Measurements from ENCODE around the gene TRERF1. TPM values are rescaled to one million over a fixed set of nuclear protein-coding genes. Genes with fewer than 3 reads are reported as not detected.

TRERF1 gene
- total RNA-seq, 1 donor from 2014 or later: 8.3 TPM

DNA sequence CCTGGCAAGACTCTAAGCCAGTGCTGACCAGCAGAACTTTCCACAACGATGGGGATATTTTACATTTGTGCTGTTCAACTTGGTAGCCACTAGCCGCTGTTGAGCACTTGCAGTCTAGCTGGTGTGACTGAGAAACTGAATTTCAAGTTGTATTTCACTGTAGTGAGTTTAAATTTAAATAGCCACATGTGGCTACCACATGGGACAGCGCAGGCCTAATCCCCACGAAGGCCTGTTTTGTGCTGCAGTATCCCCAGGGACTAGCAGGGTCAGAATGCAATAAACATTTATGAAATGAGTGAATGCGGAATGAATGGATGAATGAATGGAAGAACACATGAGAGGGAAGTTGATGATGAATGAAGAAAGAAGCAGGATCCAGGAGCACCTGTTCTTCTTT lies 115.8 kb downstream of the TRERF1 start:
- H3K79me2 ChIP-seq (ENCODE audit: low read depth): peaks cover 13% of the 10 kb centered on the region
- Mint-ChIP-seq H3K27me3 (ENCODE audit: insufficient read depth, low read depth) (peaks cover 5% of the 10 kb centered on the region), H3K9me3 (no peaks in the 10 kb centered on the region), H3K27ac (no peak overlapping the region), H3K4me3 (no peak overlapping the region), H3K4me1 (peaks cover 2% of the 10 kb centered on the region), H3K36me3 (no peaks in the 10 kb centered on the region)
- no peaks in the 10 kb centered on the region for H3K36me3 ChIP-seq
- H2AFZ ChIP-seq (replicated peaks): no peak overlapping the region
- DNase-seq (ENCODE audit: low spot score): no peak
- no peak overlapping the region for H3K4me3 ChIP-seq
- H3K9me3 ChIP-seq (ENCODE audit: low read depth): no peaks in the 10 kb centered on the region
- H3K9ac ChIP-seq: no peak overlapping the region
- TF ChIP-seq, protein P1, sequence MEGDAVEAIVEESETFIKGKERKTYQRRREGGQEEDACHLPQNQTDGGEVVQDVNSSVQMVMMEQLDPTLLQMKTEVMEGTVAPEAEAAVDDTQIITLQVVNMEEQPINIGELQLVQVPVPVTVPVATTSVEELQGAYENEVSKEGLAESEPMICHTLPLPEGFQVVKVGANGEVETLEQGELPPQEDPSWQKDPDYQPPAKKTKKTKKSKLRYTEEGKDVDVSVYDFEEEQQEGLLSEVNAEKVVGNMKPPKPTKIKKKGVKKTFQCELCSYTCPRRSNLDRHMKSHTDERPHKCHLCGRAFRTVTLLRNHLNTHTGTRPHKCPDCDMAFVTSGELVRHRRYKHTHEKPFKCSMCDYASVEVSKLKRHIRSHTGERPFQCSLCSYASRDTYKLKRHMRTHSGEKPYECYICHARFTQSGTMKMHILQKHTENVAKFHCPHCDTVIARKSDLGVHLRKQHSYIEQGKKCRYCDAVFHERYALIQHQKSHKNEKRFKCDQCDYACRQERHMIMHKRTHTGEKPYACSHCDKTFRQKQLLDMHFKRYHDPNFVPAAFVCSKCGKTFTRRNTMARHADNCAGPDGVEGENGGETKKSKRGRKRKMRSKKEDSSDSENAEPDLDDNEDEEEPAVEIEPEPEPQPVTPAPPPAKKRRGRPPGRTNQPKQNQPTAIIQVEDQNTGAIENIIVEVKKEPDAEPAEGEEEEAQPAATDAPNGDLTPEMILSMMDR (IDR thresholded peaks at IDR 0.05): no peak
- TF ChIP-seq EZH2 (IDR thresholded peaks at IDR 0.05) (no peak), EZH2phosphoT487 (IDR thresholded peaks at IDR 0.05) (no peak)
- no peaks in the 10 kb centered on the region for H3F3A ChIP-seq (ENCODE audit: low read depth)
- peaks cover 20% of the 10 kb centered on the region for H4K20me1 ChIP-seq (ENCODE audit: low read depth)
- no peaks in the 10 kb centered on the region for H3K27me3 ChIP-seq
- H3K27ac ChIP-seq: no peak overlapping the region
- H3K4me2 ChIP-seq: no peak overlapping the region
- no peaks in the 10 kb centered on the region for H3K4me1 ChIP-seq

DNA sequence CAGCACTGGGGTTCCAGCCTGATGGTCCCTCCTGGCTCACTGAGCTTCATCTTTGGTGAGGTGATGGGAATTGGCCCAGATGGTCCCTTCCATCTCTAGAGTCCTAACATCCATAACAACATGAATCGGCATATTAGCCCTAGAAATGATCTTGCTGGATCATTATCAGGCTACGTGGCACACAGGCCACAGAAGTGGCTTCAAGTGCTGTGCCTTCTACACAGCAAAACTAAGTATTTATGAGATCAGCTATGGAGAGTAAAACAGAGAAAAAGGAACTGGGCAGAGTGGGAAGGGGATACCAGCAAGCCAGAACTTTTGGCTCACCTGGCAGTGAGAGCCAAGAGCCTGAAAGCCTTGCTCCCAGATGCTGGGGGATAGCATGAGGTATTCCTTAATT lies 116.9 kb downstream of the TRERF1 start:
- Histone ChIP-seq H3F3A (ENCODE audit: low read depth) (no peaks in the 10 kb centered on the region), H3K27ac (no peak overlapping the region), H3K4me1 (no peaks in the 10 kb centered on the region), H2AFZ (replicated peaks) (no peak overlapping the region), H3K4me2 (no peak overlapping the region), H3K9ac (no peak overlapping the region), H3K9me3 (ENCODE audit: low read depth) (no peaks in the 10 kb centered on the region), H3K36me3 (no peaks in the 10 kb centered on the region), H3K27me3 (no peaks in the 10 kb centered on the region), H3K4me3 (no peak overlapping the region), H4K20me1 (ENCODE audit: low read depth) (peaks cover 26% of the 10 kb centered on the region), H3K79me2 (ENCODE audit: low read depth) (peaks cover 22% of the 10 kb centered on the region)
- peaks cover 2% of the 10 kb centered on the region for H3K4me1 Mint-ChIP-seq
- no peaks in the 10 kb centered on the region for H3K9me3 Mint-ChIP-seq
- peaks cover 5% of the 10 kb centered on the region for H3K27me3 Mint-ChIP-seq (ENCODE audit: insufficient read depth, low read depth)
- DNase-seq (ENCODE audit: low spot score): no peak
- no peak overlapping the region for H3K4me3 Mint-ChIP-seq
- no peaks in the 10 kb centered on the region for H3K36me3 Mint-ChIP-seq
- no peak for TF ChIP-seq EZH2 (IDR thresholded peaks at IDR 0.05)
- TF ChIP-seq EZH2phosphoT487 (IDR thresholded peaks at IDR 0.05): no peak
- TF ChIP-seq, protein P1 (IDR thresholded peaks at IDR 0.05): no peak
- no peak overlapping the region for H3K27ac Mint-ChIP-seq

DNA sequence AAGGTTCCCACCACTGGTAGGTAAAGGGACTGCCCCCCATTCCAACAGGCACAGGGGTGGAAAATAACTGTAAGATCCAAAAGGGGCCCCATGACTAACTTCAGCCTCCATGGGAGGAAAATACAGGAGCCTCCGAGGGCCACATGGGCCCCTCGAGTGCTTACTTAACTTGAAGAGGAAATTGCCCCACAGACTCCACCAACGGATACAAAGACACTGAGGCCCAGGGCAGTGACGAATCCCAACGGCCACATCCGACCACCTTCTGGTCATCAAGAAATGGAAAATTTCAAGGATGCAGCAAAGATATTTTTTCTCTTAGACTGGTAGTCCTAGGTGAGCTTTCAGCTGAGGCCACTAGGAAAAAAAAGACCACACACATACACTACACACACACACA lies 118.1 kb downstream of the TRERF1 start:
- Mint-ChIP-seq H3K27me3 (ENCODE audit: insufficient read depth, low read depth) (peaks cover 5% of the 10 kb centered on the region), H3K27ac (no peak overlapping the region)
- H3K79me2 ChIP-seq (ENCODE audit: low read depth): peaks cover 20% of the 10 kb centered on the region

More for the DNA sequence above, 118.1 kb downstream of the TRERF1 start:
- H3K4me1 ChIP-seq: no peaks in the 10 kb centered on the region
- no peak overlapping the region for H3K4me3 Mint-ChIP-seq
- peaks cover 2% of the 10 kb centered on the region for H3K4me1 Mint-ChIP-seq
- H3K36me3 ChIP-seq: no peaks in the 10 kb centered on the region
- H2AFZ ChIP-seq (replicated peaks): no peak overlapping the region
- DNase-seq (ENCODE audit: low spot score): no peak
- H3K27ac ChIP-seq: no peak overlapping the region
- H3F3A ChIP-seq (ENCODE audit: low read depth): no peaks in the 10 kb centered on the region
- peaks cover 35% of the 10 kb centered on the region for H4K20me1 ChIP-seq (ENCODE audit: low read depth)
- H3K36me3 Mint-ChIP-seq: no peaks in the 10 kb centered on the region
- no peak for TF ChIP-seq EZH2phosphoT487 (IDR thresholded peaks at IDR 0.05)
- TF ChIP-seq, protein P1 (IDR thresholded peaks at IDR 0.05): no peak
- no peaks in the 10 kb centered on the region for H3K9me3 Mint-ChIP-seq
- no peak overlapping the region for H3K9ac ChIP-seq
- no peak overlapping the region for H3K4me2 ChIP-seq
- H3K4me3 ChIP-seq: no peak overlapping the region
- no peaks in the 10 kb centered on the region for H3K27me3 ChIP-seq
- H3K9me3 ChIP-seq (ENCODE audit: low read depth): no peaks in the 10 kb centered on the region
